ENCODE data around the gene MYCBPAP.

Gene MYCBPAP

GRCh38 chr17:50520483-50520882 lies 12.2 kb downstream of the MYCBPAP start:
- DNase-seq = no peak

DNA sequence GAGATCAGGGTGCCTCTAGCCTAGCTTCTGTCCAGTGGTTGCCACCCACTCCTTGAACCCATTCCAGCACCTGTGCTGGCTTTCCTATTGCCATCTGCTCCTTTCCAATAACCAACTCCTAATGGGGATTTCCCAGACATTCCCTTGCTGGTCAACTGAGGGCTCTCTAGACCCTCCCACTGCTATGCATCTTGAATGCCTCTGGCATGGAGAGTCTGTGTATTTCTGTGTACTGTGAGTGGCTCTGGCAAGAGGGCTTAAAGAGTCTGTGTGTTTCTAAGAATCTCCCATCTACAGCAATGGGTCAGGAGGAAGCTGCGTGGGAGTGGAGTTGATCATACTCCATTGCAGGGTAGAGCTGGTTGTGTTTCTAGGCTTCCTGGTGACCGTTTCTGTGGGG lies 13.3 kb downstream of the MYCBPAP start:
- no peak for DNase-seq

- no peak for DNase-seq
These were observed 14.5 kb downstream of the MYCBPAP start for GRCh38 chr17:50522766-50523165.

DNA sequence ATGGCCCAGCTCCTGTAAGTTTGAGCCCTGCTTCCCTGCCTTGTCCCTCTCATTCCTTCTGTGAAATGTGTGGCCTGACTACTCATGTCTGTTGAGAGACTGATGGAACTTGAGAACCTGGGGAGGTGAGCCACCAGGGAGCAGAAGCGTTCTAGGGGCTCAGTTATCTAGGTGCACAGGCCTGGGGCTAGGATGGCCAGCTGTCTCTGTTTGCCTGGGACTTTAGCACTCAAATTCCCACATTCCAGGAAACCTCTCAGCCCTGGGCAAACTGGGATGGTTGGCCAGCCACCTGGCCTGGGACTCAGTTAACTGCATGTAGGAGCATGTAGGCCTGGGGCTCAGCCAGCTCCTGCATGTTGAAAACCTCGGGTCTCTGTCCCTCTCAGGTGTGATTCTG lies 15.0 kb downstream of the MYCBPAP start:
- DNase-seq = no peak

GRCh38 chr17:50524838-50525237 lies 16.6 kb downstream of the MYCBPAP start:
- DNase-seq = no peak

DNA sequence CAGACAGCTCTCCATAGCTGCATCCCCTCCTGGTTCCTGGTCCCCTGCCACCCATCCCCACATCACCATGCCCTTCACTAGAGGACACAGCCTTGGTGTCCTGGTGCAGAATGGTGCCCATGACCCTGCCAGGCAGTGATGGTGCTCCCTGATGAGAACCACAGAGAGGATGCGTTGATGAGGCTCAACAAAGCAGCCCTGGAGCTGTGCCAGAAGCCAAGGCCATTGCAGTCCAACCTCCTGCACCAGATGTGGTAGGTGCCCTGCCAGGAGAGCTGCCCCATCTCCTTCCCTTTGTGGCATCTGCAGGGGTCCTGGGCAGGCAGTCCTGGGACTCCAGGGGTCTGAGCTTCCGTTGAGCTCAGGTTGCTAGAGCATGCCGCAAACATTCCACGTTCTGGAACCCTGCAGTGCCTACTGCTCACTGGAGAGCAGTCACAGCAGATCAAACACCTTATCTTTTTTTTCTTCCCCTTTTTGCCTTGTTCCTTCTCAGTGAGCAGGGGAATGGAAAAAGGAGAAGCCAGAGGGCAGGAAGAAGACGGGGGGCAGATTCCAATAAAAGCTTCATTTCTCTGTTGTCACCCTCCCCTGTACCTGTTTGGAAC lies 19.0 kb downstream of the MYCBPAP start:
- DNase-seq = no peak

GRCh38 chr17:50527949-50528474 lies 19.8 kb downstream of the MYCBPAP start:
- no peak for DNase-seq

GRCh38 chr17:50529849-50530248 lies 21.6 kb downstream of the MYCBPAP start:
- DNase-seq = no peak

GRCh38 chr17:50531428-50532025 lies 23.3 kb downstream of the MYCBPAP start:
- DNase-seq = no peak

- DNase-seq = no peak
These were observed 24.3 kb downstream of the MYCBPAP start, which contains the start of gene EPN3 for GRCh38 chr17:50532452-50533024. TSS of gene EPN3 (plus strand) at chr17:50532735. CDS start at chr17:50536557, 3,822 bp downstream.

DNA sequence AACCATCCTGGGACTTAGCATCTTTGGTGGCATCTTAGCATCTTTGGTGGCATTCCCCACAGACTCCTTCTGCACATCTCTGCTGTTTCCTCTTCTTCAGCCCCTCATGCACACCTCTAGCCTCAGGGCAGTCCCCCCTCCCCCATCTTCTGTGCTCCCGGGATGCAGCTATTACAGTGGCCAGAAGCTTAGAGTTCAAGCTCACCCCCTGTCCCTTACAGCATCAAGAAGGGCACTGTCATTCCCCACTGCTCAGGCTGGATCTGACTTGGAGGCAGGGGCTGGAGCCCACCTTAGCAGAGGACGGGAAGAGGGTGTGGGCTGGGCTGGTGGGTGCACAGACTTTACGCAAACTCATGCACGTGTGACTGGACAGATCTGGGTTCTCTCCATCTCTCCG lies 24.9 kb downstream of the MYCBPAP start:
- no peak for DNase-seq

- no peak for DNase-seq
These were observed 25.5 kb downstream of the MYCBPAP start for GRCh38 chr17:50533720-50534148.

- no peak for DNase-seq
These were observed 26.2 kb downstream of the MYCBPAP start for GRCh38 chr17:50534222-50534978.

- DNase-seq = no peak
These were observed 26.7 kb downstream of the MYCBPAP start for GRCh38 chr17:50534979-50535326.

- DNase-seq = no peak
These were observed 27.2 kb downstream of the MYCBPAP start for GRCh38 chr17:50535407-50535806.

- no peak for DNase-seq
These were observed 28.7 kb downstream of the MYCBPAP start for GRCh38 chr17:50536683-50537646.

GRCh38 chr17:50537721-50538548 lies 29.7 kb downstream of the MYCBPAP start:
- no peak for DNase-seq

- no peak for DNase-seq
These were observed 30.5 kb downstream of the MYCBPAP start for GRCh38 chr17:50538549-50539410.

GRCh38 chr17:50539762-50540559 lies 31.7 kb downstream of the MYCBPAP start:
- no peak for DNase-seq

Measured in activated CD4-positive, alpha-beta T cell treated with anti-CD3 and anti-CD28 coated beads, Interleukin-2, amount 50 U/mL, for 16 hours (primary cell).